Upper lobe of left lung (tissue), 6 donors: ENCODE results near the gene CSF2. TPM values are rescaled to one million over a fixed set of nuclear protein-coding genes. Genes with fewer than 3 reads are reported as not detected.

Source experiments
- ATAC-seq, 2 donors: fragments of 200-7000 bp; cut with Tn5 transposase; one replicate each; pipeline ENCODE4 v1.9.1; 2022; ENCODE audit warnings: mild to moderate bottlenecking in 2 of 2, moderate library complexity in 2 of 2; ENCODE audit not compliant: low FRiP score in 2 of 2
- DNase-seq, 2 donors: peaks; one replicate each; pipeline ENCODE4 v3.0.0-alpha.2; 2019 to 2020
- H3K27ac ChIP-seq, 4 donors: fragments of 200-600 bp; sonication (generic); one replicate each; pipeline ENCODE4 v1.5.1; 2016 to 2019
- H3K27me3 ChIP-seq, 4 donors: fragments of 200-600 bp; sonication (generic); one replicate each; pipeline ENCODE4 v1.5.1; 2017 to 2019
- H3K36me3 ChIP-seq, 4 donors: fragments of 200-600 bp; sonication (generic); one replicate each; pipeline ENCODE4 v1.5.1; 2016 to 2019
- H3K4me1 ChIP-seq, 4 donors: fragments of 200-600 bp; sonication (generic); one replicate each; pipeline ENCODE4 v1.5.1; 2018 to 2019
- H3K4me3 ChIP-seq, 4 donors: fragments of 200-600 bp; sonication (generic); one replicate each; pipeline ENCODE4 v1.5.1; 2017 to 2019; ENCODE audit warnings: mild to moderate bottlenecking in 2 of 4, moderate library complexity in 1 of 4
- H3K9me3 ChIP-seq, 4 donors: fragments of 200-600 bp; sonication (generic); one replicate each; pipeline ENCODE4 v1.5.1; 2018 to 2019
- CTCF ChIP-seq, 6 experiments: fragments of 450-650 bp in 4 of 6; fragments of 200-600 bp in 2 of 6; sonication (generic) in 2 of 6; IDR thresholded peaks; one replicate each; pipeline ENCODE4 v1.5.1; 2016 to 2019; ENCODE audit warnings: antibody characterized with exemption in 6 of 6
- EP300 ChIP-seq, 4 donors: sonication (generic); formaldehyde crosslinking; IDR thresholded peaks; one replicate each; pipeline ENCODE4 v1.5.1; 2017; ENCODE audit warnings: antibody characterized with exemption in 4 of 4, control low read depth in 2 of 4
- POLR2A ChIP-seq, 4 donors: fragments of 450-650 bp; IDR thresholded peaks; one replicate each; pipeline ENCODE4 v1.5.1; 2016 to 2017; ENCODE audit warnings: antibody characterized with exemption in 4 of 4, mild to moderate bottlenecking in 2 of 4
- POLR2AphosphoS5 ChIP-seq, 2 donors: sonication (generic); formaldehyde crosslinking; IDR thresholded peaks; one replicate each; pipeline ENCODE4 v1.5.1; 2017; ENCODE audit warnings: antibody characterized with exemption in 2 of 2
- whole genome bisulfite sequencing, 2 donors: methylation state at CpG; one replicate each; pipeline ENCODE4 v1.1.5; 2017 to 2018; 5-methylcytosine and 5-hydroxymethylcytosine counted together
- total RNA-seq, 6 donors: library from RNA; depleted of rRNA in 4 of 6; stranded (reverse); fragments of >200 nt in 4 of 6; gene quantifications; one replicate each; pipeline versions ENCODE4 v1.1.0 to v1.2.1, GENCODE V29; 2016 to 2021
- donor health status: DM: no; HTN: no; CAD: no; lungs with moderate emphysema.
- donor health status: DM: no; HTN: yes; CAD: no; lungs with severe emphysema.

CSF2 gene
- total RNA-seq, 6 donors from 2014 or later, result 3.9 to 10.0 (median 4.4) TPM; not detected in 1

- no peak overlapping the region for H3K4me3 ChIP-seq
- H3K36me3 ChIP-seq, result no peaks in the 10 kb centered on the region
- no peak overlapping the region for H3K27ac ChIP-seq
- peaks cover 0 to 2% (median 0%) of the 10 kb centered on the region in 4 donors for H3K9me3 ChIP-seq
- H3K27me3 ChIP-seq, result no peaks in the 10 kb centered on the region
- WGBS, 2 donors, result 78 to 85% methylated on average over 4 of the region's 4 CpGs
- ATAC-seq, result no peak
- no peak for DNase-seq
- H3K4me1 ChIP-seq, result no peaks in the 10 kb centered on the region
- TF ChIP-seq EP300 (IDR thresholded peaks at IDR 0.05) (no peak), CTCF (IDR thresholded peaks at IDR 0.05) (no peak), POLR2AphosphoS5 (IDR thresholded peaks at IDR 0.05) (no peak), POLR2A (IDR thresholded peaks at IDR 0.05) (no peak)
Observed at GRCh38 chr5:132033122-132033521, 40.5 kb upstream of the CSF2 start.

- Histone ChIP-seq H3K4me1 (no peaks in the 10 kb centered on the region), H3K9me3 (peaks cover 0 to 2% (median 0%) of the 10 kb centered on the region in 4 donors), H3K27ac (no peak overlapping the region), H3K36me3 (no peaks in the 10 kb centered on the region), H3K27me3 (no peaks in the 10 kb centered on the region), H3K4me3 (no peak overlapping the region)
- TF ChIP-seq POLR2A (IDR thresholded peaks at IDR 0.05) (no peak), EP300 (IDR thresholded peaks at IDR 0.05) (no peak), POLR2AphosphoS5 (IDR thresholded peaks at IDR 0.05) (no peak), CTCF (IDR thresholded peaks at IDR 0.05) (no peak)
- ATAC-seq (no peak), DNase-seq (no peak)
- 54 to 64% methylated on average over 2 of the region's 2 CpGs for WGBS, 2 donors
Observed at GRCh38 chr5:132037353-132037752, 36.2 kb upstream of the CSF2 start.

GRCh38 chr5:132044207-132044606 lies 29.4 kb upstream of the CSF2 start:
- peak; percentile 66 to 74 for ATAC-seq
- Histone ChIP-seq H3K4me3 (no peak overlapping the region), H3K9me3 (no peaks in the 10 kb centered on the region), H3K4me1 (no peaks in the 10 kb centered on the region), H3K27ac (no peak overlapping the region), H3K27me3 (no peaks in the 10 kb centered on the region), H3K36me3 (no peaks in the 10 kb centered on the region)
- 61 to 78% methylated on average over 10 of the region's 10 CpGs for WGBS, 2 donors
- peak in 1 of 2 donors; percentile 46 for DNase-seq
- TF ChIP-seq EP300 (IDR thresholded peaks at IDR 0.05) (no peak), POLR2AphosphoS5 (IDR thresholded peaks at IDR 0.05) (no peak), POLR2A (IDR thresholded peaks at IDR 0.05) (no peak), CTCF (IDR thresholded peaks at IDR 0.05) (no peak)

- TF ChIP-seq EP300 (IDR thresholded peaks at IDR 0.05) (no peak), POLR2AphosphoS5 (IDR thresholded peaks at IDR 0.05) (no peak), CTCF (IDR thresholded peaks at IDR 0.05) (no peak), POLR2A (IDR thresholded peaks at IDR 0.05) (no peak)
- no peak for ATAC-seq
- no peak overlapping the region for H3K4me3 ChIP-seq
- WGBS, 2 donors, result 73 to 74% methylated on average over 7 of the region's 7 CpGs
- H3K27me3 ChIP-seq, result no peaks in the 10 kb centered on the region
- no peak overlapping the region for H3K27ac ChIP-seq
- no peaks in the 10 kb centered on the region for H3K4me1 ChIP-seq
- DNase-seq, result no peak
- no peaks in the 10 kb centered on the region for H3K9me3 ChIP-seq
- H3K36me3 ChIP-seq, result no peaks in the 10 kb centered on the region
Observed at GRCh38 chr5:132046880-132047299, 26.7 kb upstream of the CSF2 start.

GRCh38 chr5:132049093-132049492 lies 24.5 kb upstream of the CSF2 start:
- H3K4me3 ChIP-seq, result no peak overlapping the region
- no peaks in the 10 kb centered on the region for H3K4me1 ChIP-seq
- ATAC-seq (no peak), DNase-seq (no peak)
- H3K27ac ChIP-seq, result no peak overlapping the region
- no peaks in the 10 kb centered on the region for H3K27me3 ChIP-seq
- no peak for TF ChIP-seq EP300 (IDR thresholded peaks at IDR 0.05)
- no peak for TF ChIP-seq CTCF (IDR thresholded peaks at IDR 0.05)
- TF ChIP-seq POLR2AphosphoS5 (IDR thresholded peaks at IDR 0.05), result no peak
- TF ChIP-seq POLR2A (IDR thresholded peaks at IDR 0.05), result no peak
- no peaks in the 10 kb centered on the region for H3K9me3 ChIP-seq
- 62 to 65% methylated on average over 3 to 4 of the region's 4 CpGs for WGBS, 2 donors
- H3K36me3 ChIP-seq, result no peaks in the 10 kb centered on the region
